GM18861 (cell line): ENCODE data around the gene SETMAR.
"Not testable (repeated sequence)": the region's sequence is repeated elsewhere in the genome, so short reads cannot be mapped to it uniquely, and the experiment has no call there.

Experiments used
- ATAC-seq: cut with Tn5 transposase; IDR thresholded peaks from one replicate; pipeline ENCODE4 v1.9.1; 2021; ENCODE audit not compliant: unreplicated experiment

SETMAR gene

DNA sequence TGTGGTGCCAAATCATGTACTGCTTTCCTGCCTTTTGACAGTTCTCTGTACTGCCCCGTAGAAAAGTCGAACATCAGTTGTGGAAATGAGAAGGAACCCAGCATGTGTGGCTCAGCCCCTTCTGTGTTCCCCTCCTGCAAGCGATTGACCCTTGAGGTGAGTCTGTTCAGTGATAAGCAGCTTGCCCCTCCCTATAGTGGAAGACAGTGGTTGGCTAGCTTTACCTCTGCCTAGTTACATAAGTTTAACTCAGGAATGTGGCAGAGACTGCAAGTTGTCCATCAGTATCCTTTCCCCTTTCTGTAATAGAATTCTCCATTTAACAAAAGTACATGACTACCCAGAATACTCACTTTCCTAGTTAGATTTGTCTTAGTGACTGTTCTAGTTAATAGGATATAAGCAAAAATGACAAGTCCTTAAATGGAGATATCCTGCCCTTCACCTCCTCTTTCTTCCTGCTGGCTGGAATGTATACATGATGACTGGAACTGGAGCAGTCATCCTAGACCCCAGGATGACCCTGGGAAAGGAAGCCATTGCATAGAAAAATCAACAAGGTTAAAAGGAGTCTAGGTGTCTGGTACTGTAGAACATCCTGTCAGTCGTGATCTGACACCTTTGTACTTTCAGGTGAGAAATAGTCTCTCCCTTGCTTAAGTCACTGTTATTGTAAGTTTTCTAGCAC lies 10.6 kb downstream of the SETMAR start:
- ATAC-seq: no peak

DNA sequence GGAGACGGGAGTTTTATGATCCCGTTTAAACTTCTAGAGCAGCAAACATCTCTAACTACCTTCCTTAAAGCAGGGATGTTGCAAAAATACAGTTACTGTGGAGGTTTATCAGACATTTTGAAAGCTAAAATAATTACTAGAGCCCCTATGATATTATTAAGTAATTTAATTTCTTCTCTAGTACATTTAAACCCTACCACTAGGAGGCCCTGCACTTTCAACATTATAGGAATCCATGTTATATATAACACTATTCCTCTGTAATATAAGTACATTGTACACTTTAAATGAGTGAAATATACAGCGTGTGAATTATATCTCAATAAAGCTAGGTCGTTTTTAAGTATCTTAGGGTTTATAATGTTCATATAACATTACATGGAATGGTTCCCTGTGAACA lies 11.5 kb downstream of the SETMAR start:
- no peak for ATAC-seq

DNA sequence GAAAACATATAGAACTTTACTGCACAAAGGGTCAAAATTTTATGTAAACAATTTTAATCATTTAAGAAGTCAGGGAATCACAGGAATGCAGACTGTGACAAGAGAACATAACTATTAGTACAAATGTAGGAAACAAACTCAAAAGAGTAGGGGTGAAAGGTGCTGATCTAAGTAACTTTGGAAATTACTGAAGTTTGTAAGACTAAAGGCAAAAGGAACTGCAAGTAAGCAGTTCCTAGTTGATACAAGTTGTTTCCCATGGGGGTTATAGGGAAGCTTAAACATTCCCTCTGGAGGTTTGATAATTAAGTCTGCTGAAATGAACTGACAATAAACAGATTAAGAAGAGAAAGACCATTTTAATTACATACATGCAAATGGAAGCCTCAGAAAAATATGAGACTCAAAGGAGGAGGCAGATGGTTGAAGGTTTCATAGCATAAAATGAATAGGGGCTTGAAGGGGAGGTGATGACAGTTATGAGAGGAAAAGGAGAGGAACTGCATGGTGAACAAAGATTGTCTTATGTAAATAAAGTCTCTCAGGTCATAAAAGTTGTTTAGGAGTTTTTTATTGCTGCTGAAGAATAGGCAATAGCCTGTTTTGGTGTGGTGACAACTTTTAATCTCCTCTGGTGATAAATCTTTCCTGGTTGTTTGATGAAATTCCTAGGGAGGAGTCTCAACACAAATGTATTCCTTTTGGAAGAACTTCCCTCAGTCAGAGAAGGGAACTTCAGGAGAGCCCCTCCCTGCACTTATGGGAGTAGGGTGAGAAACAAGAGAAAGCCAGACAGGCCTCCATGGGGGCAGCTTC lies 17.1 kb downstream of the SETMAR start:
- ATAC-seq: no peak

DNA sequence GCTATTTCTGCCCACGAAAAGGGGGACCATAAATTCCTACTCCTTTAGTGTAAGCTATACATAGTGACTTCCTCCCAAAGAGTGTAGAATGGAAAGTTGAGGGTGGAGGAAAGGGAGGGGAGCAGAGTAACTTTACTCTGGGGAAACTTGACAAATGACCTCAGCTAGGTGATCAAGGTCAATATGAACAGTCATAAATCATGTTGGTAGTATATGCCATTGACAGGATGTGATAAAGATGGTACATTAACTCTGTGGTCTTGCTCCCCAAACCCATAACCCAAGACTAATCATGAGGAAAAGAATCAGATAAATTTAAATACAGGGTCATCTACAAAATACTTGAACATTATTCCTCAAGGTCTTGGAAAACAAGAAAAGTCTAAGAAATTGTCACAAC lies 18.6 kb downstream of the SETMAR start:
- no peak for ATAC-seq

DNA sequence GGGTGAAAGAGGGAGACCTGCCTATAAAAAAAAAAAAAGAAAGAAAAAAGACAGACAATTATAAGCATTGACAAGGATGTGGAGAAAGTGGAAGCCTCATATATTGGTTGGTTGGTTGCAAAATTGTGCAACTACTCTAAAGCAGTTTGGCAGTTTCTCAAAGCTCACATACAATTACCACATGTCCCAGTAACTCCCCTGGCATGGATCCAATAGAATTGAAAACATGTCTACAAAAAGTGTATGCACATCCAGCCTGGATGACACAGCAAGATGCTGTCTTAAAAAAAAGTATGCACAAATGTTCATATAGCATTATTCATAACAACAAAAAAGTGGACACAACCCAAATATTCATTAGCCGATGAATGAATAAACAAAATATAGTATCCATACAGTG lies 19.5 kb downstream of the SETMAR start:
- no peak for ATAC-seq

DNA sequence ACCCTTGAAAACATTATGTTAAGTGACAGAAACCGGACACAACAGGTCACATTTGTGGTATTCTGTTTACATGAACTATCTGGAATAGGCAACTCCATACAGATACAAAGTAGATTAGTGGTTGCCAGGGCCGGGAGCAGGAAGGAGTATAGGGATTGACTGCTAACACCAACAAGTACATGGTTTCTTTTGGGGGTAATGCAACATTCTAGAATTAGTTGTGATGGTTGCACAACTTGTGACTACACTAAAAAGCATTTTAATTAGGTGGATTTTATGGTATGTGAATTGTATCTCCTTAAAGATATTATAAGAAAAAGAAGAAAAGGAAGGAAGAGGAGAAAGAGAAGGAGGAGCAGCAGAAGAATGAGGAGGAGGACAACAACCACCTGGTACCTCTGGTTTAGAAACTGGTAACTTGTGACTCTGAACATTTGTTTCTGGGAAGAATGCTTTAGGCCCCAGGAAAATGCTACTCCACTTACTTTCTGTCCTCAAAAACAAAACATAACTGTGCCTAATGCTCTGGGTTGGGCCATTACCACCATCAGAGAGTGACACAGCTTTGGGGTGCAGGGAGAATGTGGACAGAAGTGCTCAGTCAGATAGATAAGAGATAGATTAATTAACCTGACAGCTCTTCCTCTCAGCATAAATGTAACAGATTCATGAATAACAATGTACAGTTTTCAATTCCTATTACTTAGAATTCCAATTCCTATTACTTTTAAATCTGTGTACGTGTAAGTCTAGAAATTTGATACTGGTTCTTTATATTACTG lies 20.3 kb downstream of the SETMAR start:
- no peak for ATAC-seq

DNA sequence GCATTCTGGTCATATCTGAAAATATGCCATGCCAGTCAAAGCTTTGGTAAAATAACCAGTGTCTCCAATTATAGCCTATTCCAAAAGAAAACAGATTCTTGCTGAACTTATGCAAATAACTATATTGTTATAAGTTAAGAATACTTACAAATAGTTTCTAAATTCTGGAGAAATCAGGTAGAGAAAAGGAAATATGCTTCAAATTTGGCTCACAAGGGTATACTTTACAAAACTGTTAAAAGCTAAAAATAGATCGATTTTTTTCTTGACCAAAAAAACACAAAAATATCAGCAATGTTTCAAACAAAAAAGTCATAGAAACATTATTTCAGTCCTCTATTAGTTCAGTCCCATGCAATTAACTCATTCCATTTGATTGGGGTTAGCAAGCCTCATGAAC lies 23.7 kb downstream of the SETMAR start:
- no peak for ATAC-seq

DNA sequence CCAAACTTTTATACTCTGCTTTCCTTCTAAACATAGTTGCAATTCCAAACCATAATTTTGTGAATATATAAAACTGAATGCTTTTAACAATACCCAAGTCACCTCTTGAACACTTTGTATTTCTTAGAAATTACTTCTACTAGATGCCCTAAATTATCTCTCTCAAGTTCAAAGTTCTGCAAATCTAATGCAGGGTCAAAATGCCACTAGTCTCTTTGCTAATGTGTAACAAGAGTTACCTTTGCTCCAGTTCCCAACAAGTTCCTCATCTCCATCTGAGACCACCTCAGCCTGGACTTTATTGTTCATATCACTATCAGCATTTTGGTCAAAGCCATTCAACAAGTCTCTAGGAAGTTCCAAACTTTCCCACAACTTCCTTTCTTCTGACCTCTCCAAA lies 26.6 kb downstream of the SETMAR start:
- not testable (repeated sequence) for ATAC-seq

DNA sequence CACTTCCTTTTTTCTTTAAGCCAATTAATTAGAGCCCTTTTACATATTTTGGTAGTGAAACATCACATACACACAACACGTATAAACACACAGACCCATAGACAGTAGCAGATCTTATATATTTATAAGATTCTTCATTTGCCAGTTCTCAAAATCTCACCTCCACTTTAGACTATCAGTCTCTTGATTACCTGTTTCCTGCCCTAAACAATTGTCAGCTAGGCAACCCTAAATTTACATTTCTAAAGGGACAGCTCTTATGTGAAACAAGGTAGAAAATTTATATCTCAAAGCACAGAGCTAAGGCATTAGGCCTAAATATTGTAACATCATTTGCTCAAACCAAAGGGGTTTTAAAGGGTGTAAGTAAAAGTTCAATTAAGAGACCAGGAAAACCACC lies 28.9 kb downstream of the SETMAR start:
- no peak for ATAC-seq

DNA sequence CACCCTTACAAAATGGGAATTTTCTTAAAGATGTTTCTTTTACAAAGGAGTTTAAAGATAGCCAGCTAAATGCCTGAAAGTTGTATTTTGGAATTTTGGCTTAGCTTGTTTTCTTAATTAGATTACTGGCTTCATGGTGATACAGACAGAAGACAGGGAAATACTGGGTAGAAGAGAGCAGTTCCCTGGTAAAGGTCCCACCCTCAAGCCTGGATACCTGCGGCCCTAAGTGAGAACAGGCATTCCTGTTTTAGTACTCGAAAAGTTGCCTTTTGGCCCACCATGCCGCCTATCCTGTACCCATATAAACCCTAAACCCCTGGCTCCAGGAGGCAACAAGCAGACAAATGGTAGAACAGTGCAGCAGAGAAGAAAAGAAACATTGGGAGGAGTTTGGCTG lies 29.4 kb downstream of the SETMAR start:
- ATAC-seq: no peak

DNA sequence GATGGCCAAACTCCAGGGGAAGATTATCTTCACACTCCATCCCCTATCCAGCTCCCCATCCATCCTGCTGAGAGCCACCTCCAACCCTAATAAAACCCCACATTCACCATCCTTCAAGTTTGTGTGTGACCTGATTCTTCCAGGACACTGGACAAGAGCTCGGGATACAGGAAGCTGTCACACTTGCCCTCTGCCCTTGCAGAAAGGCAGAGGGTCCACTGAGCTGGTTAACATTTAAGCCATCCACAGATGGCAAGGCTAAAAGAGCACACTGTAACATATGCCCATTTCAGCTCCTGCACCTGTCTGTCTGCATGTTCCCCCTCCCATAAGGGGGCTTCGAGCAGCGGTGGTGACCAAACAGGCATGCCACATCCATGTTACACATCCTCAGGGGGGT lies 29.8 kb downstream of the SETMAR start:
- ATAC-seq: no peak

DNA sequence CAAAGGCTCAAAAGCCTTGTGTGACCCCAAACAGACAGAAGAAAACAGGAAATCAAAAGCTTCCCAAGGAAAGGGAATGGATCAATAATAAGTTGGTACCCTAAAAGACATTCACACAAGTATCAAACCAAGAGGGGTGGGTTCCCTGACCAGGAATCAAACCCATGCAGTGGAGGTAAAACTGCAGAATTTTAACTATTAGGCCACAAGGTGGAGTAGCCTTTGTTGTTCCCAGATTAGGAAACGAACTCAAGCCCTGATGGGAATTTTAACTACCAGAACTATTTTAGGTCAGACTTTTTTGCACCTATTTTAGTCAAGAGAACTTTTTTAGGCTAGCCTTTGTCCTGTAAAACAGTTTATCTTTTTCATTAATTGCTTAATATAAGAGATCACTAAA lies 31.4 kb downstream of the SETMAR start:
- no peak for ATAC-seq

DNA sequence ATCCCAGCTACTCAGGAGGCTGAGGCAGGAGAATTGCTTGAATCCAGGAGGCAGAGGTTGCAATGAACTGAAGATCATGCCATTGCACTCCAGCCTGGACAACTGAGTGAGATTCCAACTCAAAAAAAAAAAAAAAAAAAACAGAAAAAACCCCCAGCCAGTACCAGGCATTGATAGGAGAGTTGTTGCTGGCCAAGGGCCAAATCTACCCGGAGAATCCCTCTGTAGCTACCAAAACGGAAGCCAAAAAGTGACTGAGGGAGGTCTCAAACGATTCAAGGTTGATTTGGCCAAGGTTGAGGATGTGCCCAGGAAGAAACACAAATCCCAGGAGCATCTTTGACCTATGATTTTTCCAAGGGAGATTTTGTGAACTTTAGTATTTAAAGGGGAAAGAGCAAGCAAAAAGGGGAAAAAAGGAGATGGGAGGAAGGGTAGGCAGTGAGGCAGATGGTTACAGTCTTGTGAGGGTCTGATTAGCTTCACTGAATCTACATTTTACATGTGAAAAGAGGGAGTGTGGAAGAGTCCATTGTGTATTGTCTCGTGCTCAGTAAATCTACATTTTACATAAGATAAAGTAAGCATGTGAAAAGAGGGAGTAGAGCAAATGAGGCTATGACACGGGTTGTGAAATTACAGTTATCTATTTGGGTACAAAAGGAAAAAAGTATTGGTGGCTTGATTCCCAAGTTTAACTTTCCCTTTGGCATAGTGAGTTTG lies 32.8 kb downstream of the SETMAR start:
- ATAC-seq: no peak

DNA sequence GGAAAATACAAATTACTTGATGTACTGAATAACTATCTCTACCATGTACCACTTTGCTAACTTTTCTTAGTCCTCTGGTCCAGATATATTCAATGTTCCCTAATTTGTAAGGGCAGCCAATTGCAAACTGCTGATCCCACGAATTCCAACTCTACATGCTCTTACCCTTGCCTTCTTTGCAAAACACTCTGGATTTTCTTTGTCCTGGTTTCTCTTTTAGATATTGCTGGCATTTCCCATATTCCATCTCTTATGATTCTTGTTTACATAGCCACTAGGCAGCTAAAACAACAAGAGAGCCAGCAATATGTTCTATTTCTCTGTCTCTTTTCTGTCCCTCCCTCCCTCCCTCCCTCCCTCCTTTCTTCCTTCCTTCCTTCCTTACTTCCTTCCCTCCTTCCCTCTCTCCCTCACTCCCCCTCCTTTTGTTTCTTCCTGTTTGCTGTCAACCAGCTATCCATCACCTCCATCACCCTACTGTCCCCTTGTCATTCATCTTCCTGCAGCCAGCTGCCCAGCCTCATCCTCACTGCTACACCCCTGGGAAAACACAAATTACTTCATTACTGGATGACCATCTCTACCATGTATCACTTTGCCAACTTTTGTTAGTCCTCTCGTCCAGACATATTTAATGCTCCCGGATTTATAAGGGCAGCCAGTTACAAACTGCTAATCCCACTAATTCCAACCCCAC lies 33.8 kb downstream of the SETMAR start:
- ATAC-seq: no peak

DNA sequence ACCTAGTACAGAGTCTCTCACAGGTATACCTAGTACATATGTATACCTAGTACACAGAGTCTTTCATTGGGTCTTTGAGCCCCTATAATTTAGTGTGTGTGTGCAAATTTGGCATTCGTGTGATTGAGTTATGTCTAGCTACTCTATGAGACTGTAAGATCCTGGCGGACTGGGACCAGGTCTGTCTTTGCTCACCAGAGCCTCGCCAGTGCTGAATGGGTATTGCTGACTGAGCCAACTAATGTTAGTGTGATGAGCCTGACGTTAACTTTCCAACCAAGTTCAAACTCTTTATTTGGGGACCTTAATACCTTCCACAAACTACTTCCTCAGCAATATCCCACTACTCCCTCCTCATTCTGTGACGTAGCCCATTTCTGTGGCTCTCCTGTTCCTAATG lies 35.6 kb downstream of the SETMAR start:
- no peak for ATAC-seq

DNA sequence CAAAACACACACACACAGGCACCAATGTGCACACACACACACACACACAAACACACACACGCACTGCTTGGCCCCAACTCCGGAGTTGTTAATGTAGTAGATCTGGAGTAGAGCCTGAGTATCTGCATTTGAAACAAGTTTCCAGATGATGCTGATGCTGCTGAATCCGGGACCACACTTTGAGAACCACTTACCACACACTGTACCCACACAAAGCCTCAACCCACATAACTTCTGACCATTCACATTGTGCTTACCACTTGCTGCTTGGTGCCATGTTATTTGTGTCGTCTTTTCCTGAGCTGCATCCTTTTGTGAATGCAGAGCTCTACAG lies 36.9 kb downstream of the SETMAR start:
- no peak for ATAC-seq

DNA sequence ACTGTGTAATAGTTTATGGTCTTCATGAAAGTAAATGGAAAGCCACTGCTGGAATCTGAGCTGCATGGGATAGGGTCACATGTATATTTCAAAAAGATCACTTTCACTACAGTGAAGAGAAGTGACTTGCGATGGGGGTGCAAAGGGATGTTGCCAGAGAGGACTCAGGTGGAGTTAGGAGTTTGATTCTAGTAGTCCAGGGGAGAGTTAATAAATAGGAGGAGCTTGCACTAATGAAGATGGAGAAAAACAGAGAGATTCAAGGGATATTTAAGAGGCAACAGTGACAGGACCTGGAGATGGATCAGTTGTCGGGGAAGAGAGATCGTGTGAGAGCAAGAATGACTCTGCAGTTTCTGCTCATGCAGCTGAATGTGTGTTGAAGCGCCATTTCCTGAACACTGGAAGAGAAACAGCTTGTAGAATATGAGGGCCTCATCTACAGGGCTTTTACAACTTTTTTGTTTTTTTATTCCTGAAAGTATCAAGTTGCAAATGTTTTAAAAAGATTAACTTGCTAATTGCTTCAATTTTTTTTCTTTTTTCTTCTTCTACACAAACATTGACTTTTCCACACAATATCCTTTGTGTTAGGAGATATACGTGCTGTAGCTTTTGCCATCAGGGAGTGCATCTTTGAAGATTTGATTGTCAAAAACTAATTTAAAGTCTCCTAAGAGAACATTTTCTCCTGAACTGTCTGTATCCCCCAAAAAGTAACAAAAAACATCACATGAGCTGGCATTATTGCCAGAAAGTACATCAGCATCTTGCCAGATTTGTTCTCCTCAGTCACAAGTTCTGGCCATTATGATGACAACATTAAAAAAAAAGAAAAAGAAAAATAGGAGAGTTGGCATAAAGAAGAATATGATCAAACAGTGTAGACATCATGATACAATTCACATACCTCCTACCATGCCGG lies 37.5 kb downstream of the SETMAR start:
- no peak for ATAC-seq

DNA sequence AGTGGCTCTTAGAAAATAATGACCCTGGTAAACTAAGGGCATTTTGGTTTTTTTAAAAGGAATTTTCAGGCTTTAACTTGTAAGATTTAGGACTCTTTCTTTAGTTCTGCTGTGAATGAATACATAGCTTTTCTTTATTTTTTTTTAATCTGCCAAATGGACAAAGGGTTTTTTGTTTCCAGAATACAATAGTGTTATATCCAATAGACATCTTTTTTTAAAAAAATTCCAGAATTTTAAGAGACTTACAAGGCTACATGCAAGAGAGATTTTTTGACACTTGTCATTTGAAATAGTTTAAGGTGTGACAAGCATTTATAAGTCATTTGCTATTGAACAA lies 38.1 kb downstream of the SETMAR start:
- no peak for ATAC-seq

DNA sequence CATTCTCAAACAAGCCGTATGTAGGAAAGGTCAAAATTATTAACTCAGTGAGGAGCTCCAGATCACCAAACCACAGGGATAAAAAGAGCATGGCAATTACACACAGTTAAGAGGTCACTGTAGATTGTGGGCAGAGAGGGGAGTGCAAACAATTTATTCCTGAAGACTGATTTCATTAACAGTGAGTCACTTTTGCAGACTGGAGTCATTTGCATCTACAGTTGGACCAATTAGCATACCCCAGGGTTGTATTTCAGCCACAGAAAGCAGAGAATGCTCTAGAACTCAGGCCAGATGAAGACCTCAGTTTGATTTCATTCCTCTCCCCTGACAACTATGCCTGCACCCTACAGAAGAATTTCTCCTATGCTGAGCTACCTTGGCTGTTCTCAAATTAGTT lies 40.1 kb downstream of the SETMAR start:
- ATAC-seq: no peak

DNA sequence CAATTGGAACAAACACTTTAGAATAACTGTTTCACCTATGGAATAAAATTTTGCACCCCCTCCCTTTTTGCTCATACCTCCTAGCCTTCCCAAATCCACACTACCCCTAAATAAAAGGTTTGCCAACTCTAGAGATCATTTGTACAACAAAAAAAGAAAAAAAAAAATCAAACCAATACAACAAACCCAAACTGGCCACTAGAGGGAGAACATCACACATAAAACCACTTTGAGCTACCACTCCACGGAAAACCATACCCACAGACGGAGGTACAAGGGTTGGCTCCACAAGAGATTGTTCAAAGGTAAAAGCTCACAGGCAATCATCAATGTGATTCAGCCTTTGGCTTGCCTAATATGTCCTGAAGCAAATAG lies 47.6 kb downstream of the SETMAR start:
- peak; percentile 73 for ATAC-seq
